ENCODE data around the gene TTC9C.
"Not testable (repeated sequence)": the region's sequence is repeated elsewhere in the genome, so short reads cannot be mapped to it uniquely, and the experiment has no call there.

The TTC9C gene

GRCh38 chr11:62752177-62752785, 24.0 kb downstream of the TTC9C start:
- TF ChIP-seq, protein P1, sequence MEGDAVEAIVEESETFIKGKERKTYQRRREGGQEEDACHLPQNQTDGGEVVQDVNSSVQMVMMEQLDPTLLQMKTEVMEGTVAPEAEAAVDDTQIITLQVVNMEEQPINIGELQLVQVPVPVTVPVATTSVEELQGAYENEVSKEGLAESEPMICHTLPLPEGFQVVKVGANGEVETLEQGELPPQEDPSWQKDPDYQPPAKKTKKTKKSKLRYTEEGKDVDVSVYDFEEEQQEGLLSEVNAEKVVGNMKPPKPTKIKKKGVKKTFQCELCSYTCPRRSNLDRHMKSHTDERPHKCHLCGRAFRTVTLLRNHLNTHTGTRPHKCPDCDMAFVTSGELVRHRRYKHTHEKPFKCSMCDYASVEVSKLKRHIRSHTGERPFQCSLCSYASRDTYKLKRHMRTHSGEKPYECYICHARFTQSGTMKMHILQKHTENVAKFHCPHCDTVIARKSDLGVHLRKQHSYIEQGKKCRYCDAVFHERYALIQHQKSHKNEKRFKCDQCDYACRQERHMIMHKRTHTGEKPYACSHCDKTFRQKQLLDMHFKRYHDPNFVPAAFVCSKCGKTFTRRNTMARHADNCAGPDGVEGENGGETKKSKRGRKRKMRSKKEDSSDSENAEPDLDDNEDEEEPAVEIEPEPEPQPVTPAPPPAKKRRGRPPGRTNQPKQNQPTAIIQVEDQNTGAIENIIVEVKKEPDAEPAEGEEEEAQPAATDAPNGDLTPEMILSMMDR (IDR thresholded peaks at IDR 0.05; ENCODE audit: low read depth, low read length, missing control alignments): no peak
- no peak for DNase-seq (ENCODE audit: low read depth)
- no peak overlapping the region for H3K4me3 ChIP-seq (ENCODE audit: low read depth, low read length)

- TF ChIP-seq, protein P1 (IDR thresholded peaks at IDR 0.05; ENCODE audit: low read depth, low read length, missing control alignments): no peak
- H3K4me3 ChIP-seq (ENCODE audit: low read depth, low read length): peak overlapping the region; percentile 69
Observed at GRCh38 chr11:62752994-62753735, 24.9 kb downstream of the TTC9C start.

DNA sequence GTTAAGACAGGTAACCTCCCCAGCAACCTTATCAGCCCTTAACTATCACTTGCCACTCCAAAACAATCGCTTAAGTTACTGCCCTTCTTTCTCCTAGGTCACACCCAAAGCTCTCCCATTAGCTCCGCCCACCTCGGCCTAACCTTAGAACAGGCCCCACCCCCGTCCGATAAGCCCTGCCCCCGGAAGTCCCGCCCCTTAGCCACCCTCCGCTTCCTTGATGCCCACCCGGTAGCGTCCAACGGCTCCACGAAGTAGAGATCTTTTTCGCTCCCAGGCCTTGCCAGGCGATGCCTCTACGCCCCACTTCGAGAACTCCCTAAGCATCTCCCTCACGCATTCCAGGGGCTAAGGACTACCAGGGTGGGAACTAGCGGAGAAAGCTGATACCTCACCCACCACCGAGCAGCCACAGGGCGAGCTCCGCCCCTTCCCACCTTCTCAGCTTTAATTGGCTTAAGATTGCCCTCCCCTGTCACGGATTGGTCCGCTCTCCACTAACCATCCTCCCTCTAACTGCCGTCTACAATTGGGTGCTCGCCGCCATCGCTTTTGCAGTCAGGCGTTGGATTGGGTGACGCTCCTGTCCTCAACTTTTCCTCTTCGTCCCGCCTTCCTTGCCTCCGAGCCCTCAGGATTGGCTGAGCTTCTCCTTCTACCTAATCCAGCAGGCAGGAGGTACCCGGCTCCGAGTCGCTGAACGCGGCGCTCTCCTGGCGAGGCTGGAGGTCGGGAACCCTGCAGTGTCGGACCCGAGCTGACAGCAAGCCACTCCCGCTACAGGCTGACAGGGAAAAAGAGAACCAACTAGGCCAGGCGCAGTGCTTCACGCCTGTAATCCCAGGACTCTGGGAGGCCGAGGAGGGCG, 25.7 kb downstream of the TTC9C start, which contains the start of gene ZBTB3:
ZBTB3 (minus strand) TSS at position 425 of the 868 bp plus-strand sequence. CDS start 496 bp downstream, outside the sequence.
- TF ChIP-seq, protein P1 (IDR thresholded peaks at IDR 0.05; ENCODE audit: low read depth, low read length, missing control alignments): no peak
- peak within 1 kb of the TSS; percentile 69 for H3K4me3 ChIP-seq (ENCODE audit: low read depth, low read length)
- peak; percentile 100 for DNase-seq (ENCODE audit: low read depth)

More at GRCh38 chr11:62752994-62753735, 24.9 kb downstream of the TTC9C start:
- DNase-seq (ENCODE audit: low read depth): no peak

GRCh38 chr11:62755086-62755615, 26.9 kb downstream of the TTC9C start:
- DNase-seq (ENCODE audit: low read depth): no peak
- no peak overlapping the region for H3K4me3 ChIP-seq (ENCODE audit: low read depth, low read length)
- TF ChIP-seq, protein P1 (IDR thresholded peaks at IDR 0.05; ENCODE audit: low read depth, low read length, missing control alignments): no peak

GRCh38 chr11:62757846-62758788, 29.8 kb downstream of the TTC9C start:
- TF ChIP-seq, protein P1 (IDR thresholded peaks at IDR 0.05; ENCODE audit: low read depth, low read length, missing control alignments): no peak
- no peak overlapping the region for H3K4me3 ChIP-seq (ENCODE audit: low read depth, low read length)
- no peak for DNase-seq (ENCODE audit: low read depth)

GRCh38 chr11:62760867-62761227, 32.6 kb downstream of the TTC9C start:
- DNase-seq (ENCODE audit: low read depth): not testable (repeated sequence)

More at GRCh38 chr11:62760867-62761227, 32.6 kb downstream of the TTC9C start:
- peak overlapping the region; percentile 24; the same call in 1 of the 2 replicates for H3K4me3 ChIP-seq (ENCODE audit: low read depth, low read length)

All from GM12864 (cell line).